ENCODE measurements around the gene CCDC74A.
"Not testable (repeated sequence)": the region's sequence is repeated elsewhere in the genome, so short reads cannot be mapped to it uniquely, and the experiment has no call there.

Gene CCDC74A

GRCh38 chr2:131567891-131568290, 40.2 kb downstream of the CCDC74A start:
- DNase-seq: no peak

DNA sequence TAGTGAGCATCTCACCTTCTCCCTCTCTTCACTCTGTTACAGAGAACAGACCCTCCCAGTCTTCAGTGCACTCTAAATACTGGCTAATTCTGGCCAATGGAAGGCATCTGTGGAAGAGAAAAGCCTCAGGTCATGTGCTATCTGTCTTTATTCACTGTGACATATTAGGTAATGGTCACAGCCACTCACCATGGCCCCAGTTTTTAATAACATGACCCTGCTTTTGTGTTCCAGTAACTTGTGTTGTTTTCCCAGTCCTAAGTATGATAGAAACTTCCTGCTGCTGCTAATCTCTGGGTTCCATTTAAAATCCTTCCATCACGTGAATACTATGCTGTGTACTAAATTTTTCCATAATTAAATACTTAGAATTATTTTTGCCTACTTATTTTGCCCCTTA, 40.7 kb downstream of the CCDC74A start:
- DNase-seq: not testable (repeated sequence)

DNA sequence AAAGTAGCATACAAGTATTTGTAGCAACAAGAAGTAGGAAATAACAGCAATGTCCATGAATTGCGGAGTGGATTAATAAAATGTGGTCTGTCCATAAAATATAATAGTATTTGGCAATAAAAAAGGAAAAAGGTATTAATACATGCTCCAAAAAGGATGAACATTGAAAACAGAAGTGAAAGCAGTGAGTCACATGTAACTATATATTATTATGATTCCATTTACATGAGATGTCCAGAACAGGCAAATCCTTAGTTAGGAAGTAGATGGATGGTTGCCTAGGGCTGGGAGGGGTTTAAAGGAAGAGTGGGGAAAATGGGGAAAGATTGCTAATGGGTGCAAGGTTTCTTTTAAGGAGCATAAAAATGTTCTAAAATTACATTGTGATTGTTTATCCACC, 44.5 kb downstream of the CCDC74A start:
- no peak for DNase-seq

DNA sequence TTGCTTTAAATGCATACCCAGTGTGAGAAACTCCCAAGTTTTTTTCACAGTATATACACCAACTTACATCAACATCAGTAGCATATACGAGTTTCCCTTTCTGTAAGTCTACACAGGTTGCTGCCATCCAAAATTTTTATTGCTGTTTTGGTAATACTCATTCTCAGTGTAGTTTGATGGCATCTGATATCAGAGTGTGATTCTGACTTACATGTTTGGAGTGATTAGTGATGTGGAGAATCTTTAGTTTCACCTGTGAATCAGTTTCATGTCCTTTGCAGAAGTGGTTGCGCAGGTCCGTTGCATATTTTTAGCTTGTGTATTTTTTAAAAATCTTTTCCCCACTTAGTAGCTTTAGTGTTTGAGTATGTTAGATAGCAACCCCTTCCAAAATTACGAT, 50.1 kb downstream of the CCDC74A start:
- no peak for DNase-seq

DNA sequence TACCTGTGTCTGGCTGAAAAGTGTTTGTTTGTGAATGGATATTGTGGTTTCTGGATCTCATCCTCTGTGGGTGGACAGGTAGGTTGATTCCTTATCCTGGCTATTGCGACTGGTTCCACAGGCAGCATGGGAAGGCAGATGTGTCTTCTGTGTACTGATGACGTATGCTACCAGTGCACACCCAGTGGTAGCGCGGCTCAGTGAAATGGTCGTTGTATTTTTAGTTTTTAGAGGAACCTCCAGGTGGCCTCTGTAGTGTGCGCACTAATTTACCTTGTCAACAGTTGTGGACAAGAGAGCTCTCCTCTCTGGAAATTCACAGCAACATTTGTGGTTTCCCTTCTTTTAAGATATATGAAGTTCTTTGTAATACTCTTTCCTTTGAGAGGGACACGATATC, 52.5 kb downstream of the CCDC74A start:
- no peak for DNase-seq

Measured in CD4-positive, alpha-beta T cell treated with Interferon gamma for 1 hour (primary cell).